Measurements from ENCODE around the gene TIMP3. TPM values are rescaled to one million over a fixed set of nuclear protein-coding genes. Genes with fewer than 3 reads are reported as not detected.
A peak's percentile ranks its signal among the peaks of the same experiment; 100 is the strongest.

The TIMP3 gene
- total and polyA plus RNA-seq, 9 donors = 96.6 to 196 (median 119) TPM

DNA sequence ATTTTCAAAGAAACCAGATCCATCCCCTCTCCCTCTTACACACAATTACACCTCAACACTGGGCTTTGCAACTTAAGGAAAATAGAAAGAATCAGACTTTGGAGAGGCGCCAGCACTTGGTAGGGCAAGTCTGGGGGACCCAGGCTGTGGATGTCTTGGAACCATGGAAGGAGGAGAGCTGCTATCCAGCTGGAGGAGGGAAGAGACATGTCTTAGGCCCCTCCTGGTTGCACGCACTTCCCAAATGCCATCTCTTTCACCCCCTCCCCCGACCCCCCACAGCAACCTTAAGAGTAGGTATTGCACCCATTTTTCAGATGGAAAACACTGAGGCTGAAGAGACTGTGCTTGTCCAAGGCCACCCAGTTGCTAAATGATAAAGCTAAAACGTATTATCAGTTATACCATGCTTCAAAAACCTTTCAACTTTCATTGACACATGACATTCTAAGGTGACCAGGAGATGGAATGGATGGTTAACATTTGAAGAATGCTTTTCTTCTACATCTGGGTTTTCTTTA lies 3.9 kb downstream of the TIMP3 start:
- Histone ChIP-seq H3K27ac (ENCODE audit: low read length) (no peak overlapping the region), H3K27me3 (ENCODE audit: control insufficient read depth, insufficient read depth, low read length) (peaks cover 2% of the 10 kb centered on the region), H3K4me1 (ENCODE audit: control insufficient read depth, insufficient read depth, low read length) (peaks cover 61% of the 10 kb centered on the region), H3K9me3 (replicated peaks; ENCODE audit: control insufficient read depth, low read depth, low read length) (no peaks in the 10 kb centered on the region), H3K4me3 (ENCODE audit: low read length) (no peak overlapping the region), H3K36me3 (ENCODE audit: control insufficient read depth, insufficient read depth, low read length) (peaks cover 18% of the 10 kb centered on the region)
- WGBS (ENCODE audit: insufficient coverage) = no CpG with 5 or more reads among the region's 4 CpGs
- DNase-seq = no peak

DNA sequence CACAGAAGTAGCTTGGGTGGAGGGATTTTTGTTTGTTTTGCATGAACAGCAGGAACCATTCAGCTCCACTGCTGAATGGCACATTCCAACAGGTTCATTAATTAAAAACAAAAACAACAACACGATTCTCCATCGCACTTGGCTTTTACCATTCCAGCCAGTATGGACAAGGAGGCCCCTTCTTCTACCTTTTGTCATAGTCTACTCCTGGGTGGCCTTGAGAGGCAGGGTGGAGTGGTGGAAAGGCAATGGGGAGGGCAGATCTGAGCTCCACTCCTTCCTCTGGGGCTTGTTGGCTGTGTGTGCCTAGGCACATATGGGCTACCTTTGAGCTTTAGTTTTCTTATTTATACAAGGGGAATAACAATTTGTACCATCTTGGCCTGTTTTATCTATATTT lies 4.8 kb downstream of the TIMP3 start:
- H3K4me1 ChIP-seq (ENCODE audit: control insufficient read depth, insufficient read depth, low read length) = peaks cover 53% of the 10 kb centered on the region
- no peaks in the 10 kb centered on the region for H3K27me3 ChIP-seq (ENCODE audit: control insufficient read depth, insufficient read depth, low read length)
- H3K27ac ChIP-seq (ENCODE audit: low read length) = no peak overlapping the region
- H3K4me3 ChIP-seq (ENCODE audit: low read length) = no peak overlapping the region
- H3K36me3 ChIP-seq (ENCODE audit: control insufficient read depth, insufficient read depth, low read length) = peaks cover 18% of the 10 kb centered on the region
- no peaks in the 10 kb centered on the region for H3K9me3 ChIP-seq (replicated peaks; ENCODE audit: control insufficient read depth, low read depth, low read length)
- DNase-seq = no peak
- WGBS (ENCODE audit: insufficient coverage) = 60% methylated on average over 1 of the region's 2 CpGs

DNA sequence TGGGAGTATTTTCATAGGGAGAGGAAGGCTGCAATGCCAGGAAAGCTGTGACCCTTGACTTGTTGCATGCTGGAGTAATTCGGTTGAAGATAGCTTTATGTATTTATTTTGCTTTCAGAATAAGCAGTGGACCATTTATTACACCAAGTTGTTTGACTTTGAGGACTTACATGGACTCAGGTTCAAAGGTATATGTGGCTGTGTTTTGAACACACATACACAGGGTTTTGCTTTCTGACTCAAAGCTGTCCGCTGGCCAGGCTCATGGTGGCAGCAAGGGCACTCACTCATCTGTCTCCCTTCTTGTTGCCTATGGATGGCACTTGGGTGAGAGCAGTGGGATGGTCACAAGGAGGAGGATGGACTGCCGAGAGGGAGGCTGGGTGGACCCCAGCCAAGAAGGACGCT lies 6.5 kb downstream of the TIMP3 start:
- Histone ChIP-seq H3K36me3 (ENCODE audit: control insufficient read depth, insufficient read depth, low read length) (peaks cover 18% of the 10 kb centered on the region), H3K9me3 (replicated peaks; ENCODE audit: control insufficient read depth, low read depth, low read length) (no peaks in the 10 kb centered on the region), H3K27me3 (ENCODE audit: control insufficient read depth, insufficient read depth, low read length) (no peaks in the 10 kb centered on the region), H3K4me3 (ENCODE audit: low read length) (no peak overlapping the region), H3K27ac (ENCODE audit: low read length) (no peak overlapping the region), H3K4me1 (ENCODE audit: control insufficient read depth, insufficient read depth, low read length) (peaks cover 52% of the 10 kb centered on the region)
- no peak for DNase-seq
- WGBS (ENCODE audit: insufficient coverage) = 80% methylated on average over 1 of the region's 4 CpGs

DNA sequence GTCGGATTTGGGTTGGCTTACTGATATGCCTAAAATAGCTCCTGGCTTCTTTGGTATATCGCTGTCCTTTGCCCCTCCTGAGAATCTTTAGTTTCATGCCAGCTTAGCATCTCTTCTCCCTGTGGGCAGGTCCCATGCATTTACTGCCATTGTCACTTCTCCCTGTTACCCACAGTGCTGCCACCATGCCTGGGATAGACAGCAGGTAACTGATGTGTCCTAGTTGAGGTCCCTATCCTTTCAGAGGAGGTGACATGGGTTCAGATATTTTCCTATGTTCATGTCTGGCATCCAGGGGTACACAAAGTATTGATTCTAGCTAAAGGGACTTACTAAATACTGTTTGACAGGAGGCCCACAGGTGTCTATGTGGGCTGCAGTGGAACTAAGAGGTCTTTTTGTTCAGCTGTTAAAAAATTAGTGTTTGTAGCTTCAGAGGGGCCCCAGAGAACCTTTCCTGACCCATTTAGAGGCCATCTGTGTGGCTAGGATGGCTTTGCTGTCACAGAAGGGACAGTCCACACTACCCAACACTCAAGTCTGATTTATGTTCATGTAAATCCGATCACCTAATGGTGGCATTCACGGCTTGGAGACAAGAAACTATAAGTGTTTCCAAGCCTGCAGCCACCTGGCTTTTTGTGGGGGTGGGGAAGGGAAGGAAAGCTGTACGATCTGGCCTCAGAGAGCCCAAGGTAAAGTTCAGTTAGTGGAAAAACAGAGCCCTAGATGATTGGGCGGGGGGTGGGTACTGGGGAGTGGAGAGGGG lies 8.5 kb downstream of the TIMP3 start:
- WGBS (ENCODE audit: insufficient coverage) = 58% methylated on average over 2 of the region's 6 CpGs
- DNase-seq = no peak
- no peaks in the 10 kb centered on the region for H3K9me3 ChIP-seq (replicated peaks; ENCODE audit: control insufficient read depth, low read depth, low read length)
- H3K27ac ChIP-seq (ENCODE audit: low read length) = no peak overlapping the region
- H3K36me3 ChIP-seq (ENCODE audit: control insufficient read depth, insufficient read depth, low read length) = peaks cover 13% of the 10 kb centered on the region
- H3K27me3 ChIP-seq (ENCODE audit: control insufficient read depth, insufficient read depth, low read length) = no peaks in the 10 kb centered on the region
- no peak overlapping the region for H3K4me3 ChIP-seq (ENCODE audit: low read length)
- H3K4me1 ChIP-seq (ENCODE audit: control insufficient read depth, insufficient read depth, low read length) = peaks cover 43% of the 10 kb centered on the region

DNA sequence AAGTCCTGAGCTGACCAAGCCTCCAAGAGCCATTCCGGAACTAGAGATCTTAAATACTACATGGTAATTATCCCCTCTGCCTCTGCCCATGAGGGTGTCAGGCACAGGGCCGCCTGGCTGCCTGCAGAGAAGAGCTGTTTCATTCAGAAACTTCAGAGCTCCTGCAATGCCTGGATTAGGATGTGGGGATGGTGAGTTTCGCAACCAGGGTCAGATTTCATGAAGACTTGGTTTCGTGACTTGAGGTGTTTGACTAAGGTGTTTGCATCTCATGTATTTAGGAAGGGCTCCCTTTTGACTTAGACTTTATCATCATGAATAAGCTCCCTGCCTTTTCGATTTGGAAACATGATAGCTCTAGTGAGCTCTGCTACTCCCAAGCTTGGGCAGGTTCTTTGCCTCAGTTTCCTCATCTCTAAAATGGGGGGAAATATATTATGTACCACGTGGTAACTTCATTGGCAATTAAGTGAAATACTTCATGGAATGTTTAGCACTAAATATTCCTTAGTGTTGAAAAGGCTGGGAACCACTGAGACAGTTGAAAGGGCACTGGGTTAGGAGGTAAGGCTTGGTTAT lies 9.1 kb downstream of the TIMP3 start:
- no peaks in the 10 kb centered on the region for H3K9me3 ChIP-seq (replicated peaks; ENCODE audit: control insufficient read depth, low read depth, low read length)
- H3K27me3 ChIP-seq (ENCODE audit: control insufficient read depth, insufficient read depth, low read length) = no peaks in the 10 kb centered on the region
- no peak overlapping the region for H3K27ac ChIP-seq (ENCODE audit: low read length)
- H3K4me3 ChIP-seq (ENCODE audit: low read length) = no peak overlapping the region
- no peak for DNase-seq
- peaks cover 41% of the 10 kb centered on the region for H3K4me1 ChIP-seq (ENCODE audit: control insufficient read depth, insufficient read depth, low read length)
- peaks cover 10% of the 10 kb centered on the region for H3K36me3 ChIP-seq (ENCODE audit: control insufficient read depth, insufficient read depth, low read length)
- 88% methylated on average over 3 of the region's 6 CpGs for WGBS (ENCODE audit: insufficient coverage)

DNA sequence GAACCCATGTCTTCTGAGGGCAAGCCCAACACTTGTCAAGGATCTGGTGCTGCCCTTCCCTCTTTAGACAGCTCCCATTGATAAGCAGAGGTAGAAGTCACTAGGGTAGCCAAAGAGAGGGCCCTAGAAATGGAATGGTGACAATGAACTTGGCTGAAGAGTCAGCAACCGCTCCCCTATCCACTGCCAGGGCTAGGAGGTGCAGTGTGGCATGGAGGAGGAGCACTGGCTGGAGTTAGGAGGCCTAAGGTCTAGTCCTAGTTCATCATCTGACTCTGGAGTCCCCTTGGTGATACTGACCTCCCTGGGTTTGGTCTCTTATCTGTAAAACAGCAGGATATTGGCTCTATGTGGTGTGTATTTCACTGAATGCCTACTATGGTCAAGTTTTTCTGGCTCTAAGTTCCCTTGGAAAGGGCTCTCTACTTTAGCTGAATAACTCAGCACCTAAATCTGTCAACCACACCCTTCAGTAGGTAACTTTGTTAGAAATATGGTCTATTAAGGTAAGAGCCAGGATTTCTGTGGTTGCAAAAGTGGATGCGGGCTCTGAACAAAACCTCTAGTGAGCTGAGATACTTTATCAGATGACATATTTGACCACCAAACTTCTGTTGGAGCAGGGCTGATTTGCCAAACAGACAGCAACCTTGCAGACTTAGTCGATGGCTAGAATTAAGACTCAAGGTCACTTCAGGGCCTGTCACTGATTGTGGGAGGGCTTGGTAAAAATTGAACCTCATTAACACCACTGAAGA lies 10.5 kb downstream of the TIMP3 start:
- Histone ChIP-seq H3K4me1 (ENCODE audit: control insufficient read depth, insufficient read depth, low read length) (peaks cover 42% of the 10 kb centered on the region), H3K36me3 (ENCODE audit: control insufficient read depth, insufficient read depth, low read length) (peaks cover 13% of the 10 kb centered on the region), H3K9me3 (replicated peaks; ENCODE audit: control insufficient read depth, low read depth, low read length) (no peaks in the 10 kb centered on the region), H3K4me3 (ENCODE audit: low read length) (no peak overlapping the region), H3K27me3 (ENCODE audit: control insufficient read depth, insufficient read depth, low read length) (no peaks in the 10 kb centered on the region), H3K27ac (ENCODE audit: low read length) (no peak overlapping the region)
- no peak for DNase-seq
- WGBS (ENCODE audit: insufficient coverage) = 100% methylated on average over 1 of the region's 3 CpGs

DNA sequence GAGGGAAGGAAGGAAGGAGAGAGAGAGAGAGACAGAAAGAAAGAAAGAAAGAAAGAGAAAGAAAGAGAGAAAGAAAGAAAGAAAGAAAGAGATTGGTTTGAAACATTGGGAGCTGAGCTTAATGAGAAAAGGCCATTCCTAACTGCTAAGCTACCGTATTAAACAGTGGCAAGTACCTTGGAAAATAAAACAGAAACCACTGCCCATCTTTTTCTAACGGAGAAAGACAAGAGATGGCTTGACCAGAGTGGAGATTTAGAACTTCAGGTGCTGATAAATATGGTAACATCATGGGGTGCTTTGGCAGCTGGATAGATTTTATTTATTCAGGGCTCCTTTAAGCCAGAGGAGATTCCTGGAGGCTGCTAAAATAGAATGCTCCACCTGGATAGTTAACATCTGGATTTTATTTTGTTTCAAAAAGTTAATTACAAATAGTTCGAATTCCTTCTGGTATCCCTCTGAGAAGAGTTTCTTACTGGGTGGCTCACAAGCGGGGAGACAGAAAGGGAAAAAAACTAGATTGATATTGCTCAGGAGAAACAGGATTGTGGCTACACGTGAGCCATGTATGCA lies 12.9 kb downstream of the TIMP3 start:
- DNase-seq = peak; percentile 61
- Histone ChIP-seq H3K4me1 (ENCODE audit: control insufficient read depth, insufficient read depth, low read length) (peaks cover 48% of the 10 kb centered on the region), H3K27ac (ENCODE audit: low read length) (no peak overlapping the region), H3K4me3 (ENCODE audit: low read length) (no peak overlapping the region), H3K9me3 (replicated peaks; ENCODE audit: control insufficient read depth, low read depth, low read length) (no peaks in the 10 kb centered on the region), H3K36me3 (ENCODE audit: control insufficient read depth, insufficient read depth, low read length) (peaks cover 6% of the 10 kb centered on the region), H3K27me3 (ENCODE audit: control insufficient read depth, insufficient read depth, low read length) (no peaks in the 10 kb centered on the region)
- 57% methylated on average over 1 of the region's 5 CpGs for WGBS (ENCODE audit: insufficient coverage)

DNA sequence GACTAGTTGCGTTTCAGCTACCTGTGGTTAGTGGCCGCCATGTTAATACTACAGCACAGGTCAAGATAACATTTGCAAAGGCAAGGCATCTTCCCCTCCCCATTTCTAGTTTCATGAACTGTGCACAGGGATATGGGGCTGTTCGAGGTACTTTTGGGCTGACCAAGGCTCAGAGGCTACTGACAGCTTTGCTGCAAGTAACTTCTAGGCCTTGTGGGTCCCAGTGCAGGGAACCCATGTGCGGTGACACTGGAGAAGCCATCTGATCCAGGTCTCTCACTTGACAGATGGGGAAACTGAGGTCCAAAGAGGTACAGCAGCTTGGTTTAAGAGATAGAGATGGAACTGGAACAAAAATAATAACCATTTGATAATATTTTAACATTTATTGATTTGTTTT lies 13.6 kb downstream of the TIMP3 start:
- peaks cover 48% of the 10 kb centered on the region for H3K4me1 ChIP-seq (ENCODE audit: control insufficient read depth, insufficient read depth, low read length)
- no peaks in the 10 kb centered on the region for H3K27me3 ChIP-seq (ENCODE audit: control insufficient read depth, insufficient read depth, low read length)
- WGBS (ENCODE audit: insufficient coverage) = 57% methylated on average over 1 of the region's 4 CpGs
- no peak for DNase-seq
- H3K4me3 ChIP-seq (ENCODE audit: low read length) = no peak overlapping the region
- H3K27ac ChIP-seq (ENCODE audit: low read length) = no peak overlapping the region
- no peaks in the 10 kb centered on the region for H3K9me3 ChIP-seq (replicated peaks; ENCODE audit: control insufficient read depth, low read depth, low read length)
- peaks cover 7% of the 10 kb centered on the region for H3K36me3 ChIP-seq (ENCODE audit: control insufficient read depth, insufficient read depth, low read length)

DNA sequence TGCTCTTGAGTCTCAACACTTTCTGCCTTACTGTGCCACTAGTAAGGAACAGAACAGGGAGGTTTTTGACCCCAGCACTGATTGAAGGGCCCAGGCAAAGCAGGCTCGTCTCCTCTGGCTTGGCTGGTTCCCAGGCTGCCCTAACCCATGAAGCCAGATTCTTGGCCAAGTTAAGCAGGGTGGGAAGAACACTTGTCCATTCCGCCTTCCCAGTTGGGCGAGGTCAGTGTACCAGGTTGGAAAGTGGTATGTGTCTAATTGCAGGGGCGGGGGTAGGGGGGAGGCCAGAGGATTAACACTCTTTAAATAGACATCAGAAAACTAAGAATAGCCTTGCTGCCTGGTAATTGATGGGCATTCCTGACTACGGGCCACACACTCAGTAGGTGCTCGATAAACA lies 14.4 kb downstream of the TIMP3 start:
- Histone ChIP-seq H3K27ac (ENCODE audit: low read length) (peak overlapping the region; percentile 21), H3K27me3 (ENCODE audit: control insufficient read depth, insufficient read depth, low read length) (no peaks in the 10 kb centered on the region), H3K9me3 (replicated peaks; ENCODE audit: control insufficient read depth, low read depth, low read length) (no peaks in the 10 kb centered on the region), H3K4me1 (ENCODE audit: control insufficient read depth, insufficient read depth, low read length) (peaks cover 47% of the 10 kb centered on the region), H3K4me3 (ENCODE audit: low read length) (no peak overlapping the region), H3K36me3 (ENCODE audit: control insufficient read depth, insufficient read depth, low read length) (peaks cover 7% of the 10 kb centered on the region)
- peak; percentile 70 for DNase-seq
- WGBS (ENCODE audit: insufficient coverage) = 67% methylated on average over 3 of the region's 6 CpGs
